ENCODE results near the gene TRMT112.

- TF ChIP-seq CTCF (IDR thresholded peaks at IDR 0.05) (no peak), POLR2A (IDR thresholded peaks at IDR 0.05) (peak in 1 of 4 donors; percentile 8)
Measured at GRCh38 chr11:64339754-64340408, 22.5 kb upstream of the TRMT112 start, which contains the start of gene CCDC88B.
